Omental fat pad (tissue), 4 donors: Measurements from ENCODE around the gene ELMO2. TPM values are rescaled to one million over a fixed set of nuclear protein-coding genes. Genes with fewer than 3 reads are reported as not detected.

Experiments used
- ATAC-seq: fragments of 150-250 bp; one replicate; pipeline ENCODE4 v1.9.1; 2016; ENCODE audit warnings: mild to moderate bottlenecking, moderate library complexity; ENCODE audit not compliant: low FRiP score
- DNase-seq: peaks from one replicate; pipeline ENCODE4 v3.0.0-alpha.2; 2019; ENCODE audit warnings: low spot score
- total RNA-seq, 4 donors: library from RNA; depleted of rRNA; stranded (reverse); fragments of >200 nt; gene quantifications; one replicate each; pipeline ENCODE4 v1.1.0, GENCODE V29; 2016
- TF ChIP-seq, protein P1 (sequence below), 3 donors: fragments of 450-650 bp; IDR thresholded peaks; one replicate each; pipeline ENCODE4 v1.5.1; 2016 to 2017; ENCODE audit warnings: antibody characterized with exemption in 3 of 3, mild to moderate bottlenecking in 3 of 3, moderate library complexity in 2 of 3

The ELMO2 gene
- total RNA-seq, 4 donors from 2014 or later, result 30.7 to 57.6 (median 47.4) TPM

DNA sequence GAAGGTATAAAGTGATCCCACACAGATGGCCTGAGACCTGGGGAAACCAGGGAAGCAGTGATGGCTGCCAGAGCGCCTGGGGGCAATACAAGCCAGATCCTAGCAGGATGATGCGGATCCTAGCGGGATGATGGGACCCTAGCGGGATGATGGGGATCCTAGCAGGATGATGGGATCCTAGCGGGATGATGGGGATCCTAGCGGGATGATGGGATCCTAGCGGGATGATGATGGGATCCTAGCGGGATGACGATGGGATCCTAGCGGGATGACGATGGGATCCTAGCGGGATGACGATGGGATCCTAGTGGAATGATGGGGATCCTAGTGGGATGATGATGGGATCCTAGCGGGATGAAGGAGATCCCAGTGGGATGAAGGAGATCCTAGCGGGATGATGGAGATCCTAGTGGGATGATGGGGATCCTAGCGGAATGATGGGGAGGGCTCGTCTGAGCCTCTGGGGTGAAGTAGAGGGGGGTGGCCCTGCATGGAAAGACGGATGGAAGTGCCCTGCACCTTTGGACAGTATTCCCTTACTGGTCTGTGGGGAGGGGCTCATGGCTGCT, 54.0 kb downstream of the ELMO2 start:
- ATAC-seq (no peak), DNase-seq (no peak)
- TF ChIP-seq, protein P1, sequence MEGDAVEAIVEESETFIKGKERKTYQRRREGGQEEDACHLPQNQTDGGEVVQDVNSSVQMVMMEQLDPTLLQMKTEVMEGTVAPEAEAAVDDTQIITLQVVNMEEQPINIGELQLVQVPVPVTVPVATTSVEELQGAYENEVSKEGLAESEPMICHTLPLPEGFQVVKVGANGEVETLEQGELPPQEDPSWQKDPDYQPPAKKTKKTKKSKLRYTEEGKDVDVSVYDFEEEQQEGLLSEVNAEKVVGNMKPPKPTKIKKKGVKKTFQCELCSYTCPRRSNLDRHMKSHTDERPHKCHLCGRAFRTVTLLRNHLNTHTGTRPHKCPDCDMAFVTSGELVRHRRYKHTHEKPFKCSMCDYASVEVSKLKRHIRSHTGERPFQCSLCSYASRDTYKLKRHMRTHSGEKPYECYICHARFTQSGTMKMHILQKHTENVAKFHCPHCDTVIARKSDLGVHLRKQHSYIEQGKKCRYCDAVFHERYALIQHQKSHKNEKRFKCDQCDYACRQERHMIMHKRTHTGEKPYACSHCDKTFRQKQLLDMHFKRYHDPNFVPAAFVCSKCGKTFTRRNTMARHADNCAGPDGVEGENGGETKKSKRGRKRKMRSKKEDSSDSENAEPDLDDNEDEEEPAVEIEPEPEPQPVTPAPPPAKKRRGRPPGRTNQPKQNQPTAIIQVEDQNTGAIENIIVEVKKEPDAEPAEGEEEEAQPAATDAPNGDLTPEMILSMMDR (IDR thresholded peaks at IDR 0.05), result no peak

DNA sequence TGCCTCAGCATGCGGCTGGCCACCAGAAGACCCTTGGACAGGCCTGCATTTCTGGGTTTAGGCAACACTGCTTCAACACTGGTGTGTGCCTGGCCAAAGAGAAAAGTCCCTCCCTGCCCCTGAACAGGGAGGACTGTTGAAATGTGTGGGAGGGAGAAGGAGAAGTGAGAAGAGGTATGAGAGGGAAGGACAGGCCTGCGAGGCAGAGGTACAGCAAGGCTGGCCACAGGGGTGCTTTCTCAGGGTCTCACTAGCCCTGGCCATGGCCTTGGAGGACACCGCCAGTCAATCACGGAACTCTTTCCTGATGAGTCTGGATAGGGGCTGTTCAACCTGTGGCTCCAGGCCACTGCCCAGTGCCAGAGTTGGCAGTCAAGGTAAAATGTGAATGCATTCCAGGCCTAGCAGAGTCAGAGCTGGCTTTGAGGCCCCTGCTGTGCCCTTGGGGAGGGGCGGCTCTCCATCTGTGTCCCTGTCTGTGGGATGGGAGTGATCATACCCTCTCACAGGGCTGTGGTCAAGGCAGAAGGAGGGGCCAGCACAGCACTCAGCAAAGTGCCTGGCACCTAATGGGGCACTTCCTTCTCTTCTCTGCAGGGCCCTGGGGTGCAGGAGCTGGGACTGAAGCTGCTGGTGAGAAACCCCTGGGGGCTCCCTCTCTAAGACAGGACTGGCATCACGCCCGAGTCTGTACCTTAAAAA, 54.9 kb downstream of the ELMO2 start:
- ATAC-seq (no peak), DNase-seq (no peak)
- TF ChIP-seq, protein P1 (IDR thresholded peaks at IDR 0.05), result no peak

DNA sequence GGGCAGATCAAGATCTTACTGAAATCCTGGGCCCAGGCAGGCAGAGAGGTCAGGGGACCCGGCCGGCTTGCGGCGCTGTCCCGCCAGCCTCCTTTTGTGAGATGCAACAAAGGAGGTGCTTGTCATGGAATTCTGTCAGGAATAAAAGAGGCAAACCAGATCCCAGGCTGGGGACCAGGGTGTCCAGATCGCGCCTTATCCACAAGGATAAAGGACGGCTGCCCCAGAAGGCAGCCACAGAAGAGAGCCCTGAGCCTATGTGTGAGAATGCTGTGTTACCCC, 55.5 kb downstream of the ELMO2 start:
- DNase-seq (no peak), ATAC-seq (no peak)
- TF ChIP-seq, protein P1 (IDR thresholded peaks at IDR 0.05), result no peak

DNA sequence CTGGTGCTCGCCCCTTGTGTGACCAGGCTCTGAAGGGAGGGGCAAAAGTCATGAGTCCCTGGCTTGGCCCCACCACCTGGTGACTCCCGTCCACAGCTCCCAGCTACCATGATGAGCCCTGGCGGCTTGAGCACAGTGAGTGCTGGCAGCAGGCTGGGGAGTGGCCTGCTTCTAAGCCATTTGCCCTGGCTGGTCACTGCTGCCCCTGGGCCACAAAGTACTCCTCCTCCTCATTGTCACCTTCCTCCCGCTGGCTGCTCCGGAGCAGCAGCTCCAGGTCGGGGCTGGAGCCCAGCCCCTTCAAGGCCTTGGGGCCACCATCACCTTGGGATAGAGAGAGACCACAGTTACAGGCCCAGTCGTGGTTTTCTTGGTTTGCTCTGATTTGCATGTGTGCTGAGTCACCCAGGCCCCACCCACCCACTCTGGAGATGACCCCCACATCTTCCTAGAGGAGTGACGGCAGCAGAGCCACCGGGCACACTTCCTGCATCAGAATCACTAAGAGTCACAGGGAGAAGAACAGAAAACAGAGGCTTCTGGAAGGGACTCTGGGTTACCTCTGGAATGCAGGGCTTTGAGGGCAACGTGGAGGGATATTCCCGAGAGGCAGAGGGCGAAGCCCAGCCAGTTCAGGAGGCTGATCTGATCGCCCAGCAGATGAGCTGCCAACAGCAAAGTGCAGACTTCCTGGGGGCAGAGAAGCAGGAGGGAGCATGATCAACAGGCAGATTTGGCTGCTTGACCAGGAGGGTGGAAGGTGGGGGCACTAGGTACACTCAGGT, 56.0 kb downstream of the ELMO2 start:
- TF ChIP-seq, protein P1 (IDR thresholded peaks at IDR 0.05), result no peak
- no peak for ATAC-seq
- DNase-seq, result no peak

DNA sequence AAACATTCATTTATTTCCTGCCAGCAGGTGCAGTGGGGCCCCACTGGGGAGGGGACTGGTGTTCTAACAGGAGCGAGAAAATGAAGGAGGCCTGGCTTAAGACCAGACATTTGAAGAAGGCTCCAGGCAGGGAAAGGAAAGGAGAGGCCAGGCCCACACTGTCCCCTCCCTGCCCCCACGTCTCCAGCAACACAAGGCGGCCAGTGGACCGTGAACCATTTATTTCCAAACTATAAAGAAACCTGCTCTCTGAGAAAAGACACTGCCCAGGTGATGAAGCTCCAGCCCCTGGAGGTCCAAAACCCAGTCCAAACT, 56.7 kb downstream of the ELMO2 start:
- ATAC-seq (no peak), DNase-seq (no peak)
- TF ChIP-seq, protein P1 (IDR thresholded peaks at IDR 0.05), result no peak

DNA sequence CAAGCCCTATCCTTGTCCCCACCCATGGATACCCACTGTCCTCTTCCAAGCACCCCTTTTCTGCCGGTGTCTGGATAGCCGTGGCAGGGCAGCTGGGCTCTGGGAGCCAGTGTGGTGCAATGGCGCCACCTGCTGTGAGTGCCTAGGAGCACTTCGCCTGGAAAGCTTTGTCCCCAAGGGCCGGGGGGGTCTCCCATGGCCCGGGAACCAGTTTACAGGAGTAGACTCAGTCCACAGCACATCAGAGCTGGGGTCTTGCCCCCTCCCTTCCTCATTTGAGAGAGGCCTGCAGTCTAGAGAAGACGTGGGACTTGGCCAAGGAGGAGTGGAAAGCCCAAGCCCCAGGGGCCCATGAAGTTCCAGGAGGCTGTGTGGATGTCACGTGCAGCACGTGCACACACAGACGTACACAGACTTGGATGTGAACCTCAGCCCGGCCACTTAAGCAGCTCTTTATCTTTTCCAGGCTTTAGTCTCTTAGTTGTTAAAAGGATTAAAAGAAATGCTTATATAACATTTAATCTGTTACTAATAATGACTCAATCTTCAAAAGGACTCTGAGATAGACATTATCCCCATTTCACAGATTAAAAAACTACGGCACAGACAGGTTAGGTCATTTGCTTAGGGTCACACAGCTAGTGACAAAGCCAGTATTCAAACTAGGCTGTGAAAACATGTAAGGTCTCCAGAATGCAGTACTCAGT, 57.2 kb downstream of the ELMO2 start:
- DNase-seq, result peak; percentile 46
- TF ChIP-seq, protein P1 (IDR thresholded peaks at IDR 0.05), result peak in 1 of 3 donors; percentile 50
- ATAC-seq, result peak; percentile 65
